Kidney epithelial cell (primary cell): ENCODE data around the gene MTR. TPM values are rescaled to one million over a fixed set of nuclear protein-coding genes. Genes with fewer than 3 reads are reported as not detected.
"Not testable (repeated sequence)": the region's sequence is repeated elsewhere in the genome, so short reads cannot be mapped to it uniquely, and the experiment has no call there.

Experiments
- DNase-seq: peaks from one replicate; pipeline ENCODE4 v3.0.0-alpha.2; 2010; ENCODE audit warnings: low read depth
- H3K27me3 ChIP-seq: 2 replicates; pipeline ENCODE4 v1.6.0; 2011; ENCODE audit warnings: low read length; ENCODE audit not compliant: control insufficient read depth, insufficient read depth
- H3K36me3 ChIP-seq: 2 replicates; pipeline ENCODE4 v1.5.1; 2011; ENCODE audit warnings: low read length; ENCODE audit not compliant: control insufficient read depth, insufficient read depth
- H3K4me3 ChIP-seq: 2 replicates; pipeline ENCODE4 v1.5.1; 2011; ENCODE audit warnings: low read depth, mild to moderate bottlenecking, control low read depth, low read length
- CTCF ChIP-seq: IDR thresholded peaks from 2 replicates; pipeline ENCODE4 v1.5.1; 2011; ENCODE audit warnings: mild to moderate bottlenecking, moderate library complexity, low read length, control low read depth, inconsistent platforms; ENCODE audit not compliant: insufficient read depth, poor library complexity, severe bottlenecking
- total RNA-seq: library from RNA; depleted of rRNA; stranded (reverse); fragments of >200 nt; gene quantifications from 2 replicates; pipeline ENCODE4 v1.2.3, GENCODE V29; 2015

The MTR gene
- total RNA-seq, 1 donor from 2014 or later: 23.3 TPM

- H3K4me3 ChIP-seq: no peak overlapping the region
- H3K27me3 ChIP-seq: no peaks in the 10 kb centered on the region
- TF ChIP-seq CTCF: no peak
- H3K36me3 ChIP-seq: peaks cover 2% of the 10 kb centered on the region
- DNase-seq: no peak
Observed at GRCh38 chr1:236853921-236854604, 59.0 kb downstream of the MTR start.

- no peak for TF ChIP-seq CTCF
- Histone ChIP-seq H3K27me3 (no peaks in the 10 kb centered on the region), H3K36me3 (peaks cover 2% of the 10 kb centered on the region), H3K4me3 (no peak overlapping the region)
- no peak for DNase-seq
Observed at GRCh38 chr1:236854605-236854983, 59.5 kb downstream of the MTR start.

GRCh38 chr1:236856649-236857048 is 61.6 kb downstream of the MTR start:
- not testable (repeated sequence) for DNase-seq, H3K4me3 ChIP-seq, H3K27me3 ChIP-seq, H3K36me3 ChIP-seq

GRCh38 chr1:236858165-236858564 is 63.1 kb downstream of the MTR start:
- no peak for DNase-seq
- TF ChIP-seq CTCF: no peak
- Histone ChIP-seq H3K36me3 (no peaks in the 10 kb centered on the region), H3K4me3 (no peak overlapping the region), H3K27me3 (no peaks in the 10 kb centered on the region)

GRCh38 chr1:236860101-236860500 is 65.0 kb downstream of the MTR start:
- no peaks in the 10 kb centered on the region for H3K27me3 ChIP-seq
- no peaks in the 10 kb centered on the region for H3K36me3 ChIP-seq
- H3K4me3 ChIP-seq: no peak overlapping the region
- DNase-seq: no peak
- TF ChIP-seq CTCF: no peak

GRCh38 chr1:236860674-236861073 is 65.6 kb downstream of the MTR start:
- Histone ChIP-seq H3K36me3 (no peaks in the 10 kb centered on the region), H3K27me3 (no peaks in the 10 kb centered on the region), H3K4me3 (no peak overlapping the region)
- no peak for TF ChIP-seq CTCF
- DNase-seq: no peak
